COLO829 (cell line): Measurements from ENCODE around the gene BAIAP3.
"Not testable (repeated sequence)": the region's sequence is repeated elsewhere in the genome, so short reads cannot be mapped to it uniquely, and the experiment has no call there.

Experiments
- DNase-seq: peaks from one replicate; pipeline ENCODE4 v3.0.0; 2012; ENCODE audit warnings: low spot score

Gene BAIAP3, protein sequence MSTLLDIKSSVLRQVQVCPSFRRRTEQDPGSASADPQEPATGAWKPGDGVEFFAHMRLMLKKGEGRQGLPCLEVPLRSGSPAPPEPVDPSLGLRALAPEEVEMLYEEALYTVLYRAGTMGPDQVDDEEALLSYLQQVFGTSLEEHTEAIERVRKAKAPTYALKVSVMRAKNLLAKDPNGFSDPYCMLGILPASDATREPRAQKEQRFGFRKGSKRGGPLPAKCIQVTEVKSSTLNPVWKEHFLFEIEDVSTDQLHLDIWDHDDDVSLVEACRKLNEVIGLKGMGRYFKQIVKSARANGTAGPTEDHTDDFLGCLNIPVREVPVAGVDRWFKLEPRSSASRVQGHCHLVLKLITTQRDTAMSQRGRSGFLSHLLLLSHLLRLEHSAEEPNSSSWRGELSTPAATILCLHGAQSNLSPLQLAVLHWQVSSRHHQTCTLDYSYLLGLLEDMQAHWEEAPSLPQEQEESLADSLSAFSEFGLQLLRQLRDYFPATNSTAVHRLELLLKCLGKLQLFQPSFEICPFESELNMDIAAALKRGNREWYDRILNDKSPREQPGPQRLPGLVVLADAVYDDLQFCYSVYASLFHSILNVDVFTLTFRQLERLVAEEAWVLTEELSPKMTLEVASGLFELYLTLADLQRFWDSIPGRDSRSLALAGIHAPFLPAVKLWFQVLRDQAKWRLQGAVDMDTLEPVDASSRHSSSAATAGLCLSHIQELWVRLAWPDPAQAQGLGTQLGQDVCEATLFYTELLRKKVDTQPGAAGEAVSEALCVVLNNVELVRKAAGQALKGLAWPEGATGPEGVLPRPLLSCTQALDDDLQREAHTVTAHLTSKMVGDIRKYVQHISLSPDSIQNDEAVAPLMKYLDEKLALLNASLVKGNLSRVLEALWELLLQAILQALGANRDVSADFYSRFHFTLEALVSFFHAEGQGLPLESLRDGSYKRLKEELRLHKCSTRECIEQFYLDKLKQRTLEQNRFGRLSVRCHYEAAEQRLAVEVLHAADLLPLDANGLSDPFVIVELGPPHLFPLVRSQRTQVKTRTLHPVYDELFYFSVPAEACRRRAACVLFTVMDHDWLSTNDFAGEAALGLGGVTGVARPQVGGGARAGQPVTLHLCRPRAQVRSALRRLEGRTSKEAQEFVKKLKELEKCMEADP

DNA sequence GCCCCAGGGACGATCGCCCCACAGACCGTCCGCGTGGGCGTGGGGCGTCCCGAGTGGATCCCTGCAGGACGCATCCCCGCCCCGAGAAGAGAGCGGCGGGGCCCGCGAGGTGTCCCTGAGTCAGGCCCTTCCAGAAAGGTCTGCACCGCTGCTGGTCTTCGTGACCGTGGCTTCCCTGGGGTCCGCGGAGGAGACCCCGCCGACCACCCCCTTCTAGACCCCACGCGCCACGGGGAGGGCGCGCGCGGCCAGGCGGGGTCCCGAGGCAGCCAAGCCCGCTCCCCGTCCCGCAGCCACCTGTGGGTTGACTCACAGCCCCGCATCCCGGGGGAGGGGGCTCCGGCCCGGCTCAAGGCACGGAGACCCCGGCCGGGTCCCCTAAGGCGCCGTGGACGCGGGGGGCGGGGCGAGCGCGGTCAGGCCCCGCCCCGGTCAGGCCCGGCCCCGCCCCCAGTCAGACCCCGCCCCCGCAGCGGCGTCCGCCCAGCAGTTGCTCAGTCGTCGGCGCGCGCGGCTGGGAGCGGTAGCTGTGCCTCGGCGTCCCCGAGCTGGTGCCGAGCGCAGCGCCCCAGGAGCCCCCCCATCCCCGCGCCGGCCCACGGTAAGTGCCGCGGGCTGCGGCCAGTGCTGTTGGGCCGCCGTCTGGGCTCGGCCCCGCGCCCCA lies at the start of gene BAIAP3:
Gene BAIAP3 (plus strand): TSS at position 497 of the 664 bp plus-strand sequence. CDS start 4,905 bp downstream, outside the sequence.
- peak; percentile 53 for DNase-seq

DNA sequence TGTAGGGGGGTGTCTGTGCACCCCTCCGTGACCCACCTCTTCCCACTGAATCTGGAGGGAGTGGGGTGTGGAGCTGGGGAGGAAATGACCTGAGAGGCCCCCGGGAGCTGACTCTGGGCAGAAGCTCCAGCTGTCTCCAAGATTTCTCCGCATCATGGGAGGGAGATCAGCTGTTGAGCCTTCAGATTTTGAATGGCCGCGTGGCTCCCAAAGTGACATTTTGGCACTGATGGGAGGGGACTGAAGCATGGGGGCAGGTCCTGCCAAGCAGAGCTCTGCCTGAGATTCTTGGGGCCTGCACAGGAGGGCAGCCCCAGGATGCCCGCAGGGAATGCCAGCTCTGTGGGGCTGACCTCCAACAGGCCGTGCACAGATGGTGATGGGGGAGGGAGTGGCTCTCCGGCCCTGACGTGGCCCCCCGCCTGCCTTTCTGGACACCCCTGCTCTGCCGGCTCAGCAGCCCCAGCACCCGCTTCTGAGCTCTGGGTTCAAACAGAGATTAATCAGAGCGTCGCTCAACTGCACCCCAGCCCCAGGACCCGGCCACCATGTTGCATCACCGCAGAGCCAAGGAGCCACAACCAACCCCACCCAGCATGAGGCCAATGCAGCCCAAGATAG lies 49.3 kb upstream of the BAIAP3 start:
- no peak for DNase-seq

DNA sequence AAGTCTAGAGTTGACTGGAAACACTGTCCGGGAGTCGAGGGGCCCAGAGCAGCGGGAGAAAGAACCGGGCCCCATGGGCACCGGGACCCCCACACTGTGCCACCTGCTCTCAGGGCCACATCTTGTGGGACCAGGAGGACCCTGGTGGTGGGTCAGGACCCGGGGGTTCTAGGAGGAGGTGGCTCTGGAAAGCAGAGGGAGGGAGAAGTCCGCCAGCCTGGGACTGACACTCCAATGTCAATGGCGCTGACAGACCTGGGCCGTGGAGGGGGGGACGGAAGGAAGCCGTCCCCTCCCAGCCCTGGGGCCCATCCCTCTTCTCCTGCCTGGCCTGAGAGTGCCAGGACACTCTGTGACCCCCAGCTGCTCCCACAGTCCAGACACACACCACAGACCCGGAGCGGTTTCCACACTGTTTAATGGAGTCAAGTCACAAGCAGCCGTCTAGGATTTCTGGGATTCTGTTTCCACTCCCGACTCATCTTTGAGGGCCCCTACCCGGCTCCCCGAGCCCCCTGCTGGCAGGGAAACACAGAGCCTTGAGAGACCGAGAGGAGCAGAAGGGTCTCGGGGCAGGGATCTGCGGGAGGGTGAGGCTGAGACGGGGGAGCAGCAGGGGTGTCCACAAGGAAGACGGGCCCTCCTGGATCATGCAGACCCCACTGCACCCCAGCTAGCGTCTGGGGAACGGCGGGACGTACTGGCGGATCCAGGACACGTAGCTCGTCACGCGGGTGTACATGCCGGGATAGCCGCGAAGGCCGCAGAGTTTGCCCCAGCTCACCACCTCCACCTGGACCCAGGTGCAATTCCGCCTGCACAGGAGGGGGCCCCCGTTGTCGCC lies 47.6 kb upstream of the BAIAP3 start:
- no peak for DNase-seq

DNA sequence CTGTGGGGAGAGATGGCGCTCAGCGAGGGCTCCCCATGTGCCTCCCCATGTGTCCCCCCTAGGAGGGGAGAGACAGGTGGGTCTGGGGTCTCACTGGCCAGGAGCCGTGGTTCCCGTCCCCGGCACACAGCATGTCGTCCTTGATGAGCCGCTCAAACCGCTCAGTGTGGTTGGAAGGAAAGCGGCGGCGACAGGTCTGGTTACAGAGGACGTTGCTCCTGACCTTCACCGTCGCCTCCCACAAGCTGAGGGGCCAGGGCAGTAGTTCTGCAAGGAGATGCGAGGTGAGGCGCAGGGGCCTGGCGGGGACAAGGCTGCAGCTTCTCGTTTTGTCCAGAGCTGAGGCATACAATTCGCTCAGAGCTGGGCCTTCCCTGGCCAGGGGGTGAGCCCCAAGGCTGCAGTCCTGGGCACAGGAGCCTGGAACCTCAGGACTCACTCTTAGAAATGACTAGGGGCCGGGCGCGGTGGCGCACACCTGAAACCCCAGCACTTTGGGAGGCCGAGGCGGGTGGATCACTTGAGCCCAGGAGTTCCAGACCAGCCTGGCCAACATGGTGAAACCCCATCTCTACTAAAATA lies 46.8 kb upstream of the BAIAP3 start:
- DNase-seq = no peak

DNA sequence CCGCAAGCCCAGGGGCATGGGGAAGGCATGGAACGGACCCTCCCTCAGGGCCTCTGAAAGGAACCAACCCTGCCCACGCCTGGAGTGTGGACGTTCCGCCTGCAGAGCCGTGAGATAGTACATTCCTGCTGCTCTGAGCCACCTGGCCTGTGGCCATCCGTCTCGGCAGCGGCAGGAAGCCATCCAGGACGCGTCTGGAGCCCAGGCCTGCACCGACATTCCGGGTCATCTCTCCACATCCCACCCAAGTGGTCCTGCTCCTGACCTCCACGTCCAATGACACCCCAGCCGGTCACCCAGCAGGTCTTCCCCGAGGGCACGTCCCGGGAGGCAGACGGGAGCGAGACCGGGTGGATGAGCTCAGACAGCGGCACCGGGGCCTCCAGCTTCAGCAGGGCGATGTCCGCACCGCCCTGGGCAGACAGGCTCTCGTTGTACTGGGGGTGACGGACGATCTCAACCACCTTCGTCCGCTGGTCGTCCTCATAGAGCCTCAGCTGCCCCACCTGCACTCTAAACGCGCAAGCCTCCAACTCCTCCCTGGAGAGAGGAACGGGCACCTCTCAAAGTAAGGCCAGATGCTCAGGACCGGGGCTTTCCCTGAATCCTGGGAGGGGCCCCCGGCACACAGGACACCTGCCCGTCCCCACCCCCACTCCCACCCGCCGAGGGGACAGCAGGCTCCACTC lies 45.3 kb upstream of the BAIAP3 start:
- no peak for DNase-seq

DNA sequence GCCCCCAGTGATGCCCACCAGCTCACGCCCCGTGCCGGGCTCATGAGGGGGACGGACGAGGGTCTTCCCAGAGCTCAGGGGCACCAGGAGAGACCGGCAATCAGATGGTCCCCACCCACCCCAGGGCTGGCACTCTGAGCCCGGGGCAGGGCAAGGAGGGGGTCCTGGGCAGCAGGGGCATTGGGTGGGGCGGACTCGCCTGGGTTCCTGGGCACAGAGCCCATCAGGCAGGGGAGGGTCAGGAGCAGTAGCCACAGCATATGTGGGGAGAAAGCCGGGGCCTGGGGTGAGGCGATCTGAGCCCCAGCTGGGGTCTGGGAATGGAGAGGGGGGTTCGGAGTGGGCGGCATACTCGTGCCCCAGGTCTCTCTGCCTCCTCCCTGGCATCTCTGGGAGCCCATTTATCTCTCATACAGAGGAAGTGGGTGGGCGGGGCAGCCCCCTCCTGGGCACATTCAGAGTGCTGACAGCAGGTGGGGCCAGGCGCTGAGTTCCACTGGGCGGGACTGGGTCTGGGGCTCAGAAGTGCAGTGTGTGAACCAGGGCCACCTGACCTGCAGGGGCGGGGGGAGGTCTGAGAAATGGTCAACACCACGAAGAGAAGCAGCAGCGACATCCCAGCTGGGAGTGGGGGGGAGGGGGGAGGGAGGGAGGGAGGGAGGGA lies 44.5 kb upstream of the BAIAP3 start:
- no peak for DNase-seq

DNA sequence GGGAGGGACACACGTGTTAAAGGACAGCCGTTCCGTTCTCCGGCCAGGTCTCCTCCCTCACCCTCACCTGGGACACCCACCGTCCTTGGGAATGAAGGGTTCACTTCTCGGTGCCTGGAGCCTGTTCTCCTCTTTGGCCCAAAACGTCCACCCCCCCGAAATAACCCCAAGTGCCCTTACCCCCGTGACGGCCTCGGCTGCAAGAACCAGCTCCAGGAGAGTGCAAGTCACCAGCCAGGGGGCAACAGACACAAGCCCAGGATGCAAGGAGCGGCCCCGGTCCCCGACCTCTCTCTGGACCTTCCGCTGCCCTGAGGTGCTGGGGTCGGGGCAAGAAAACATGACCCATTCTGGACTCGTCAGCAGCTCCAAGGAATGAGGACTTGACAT lies 44.0 kb upstream of the BAIAP3 start:
- no peak for DNase-seq

DNA sequence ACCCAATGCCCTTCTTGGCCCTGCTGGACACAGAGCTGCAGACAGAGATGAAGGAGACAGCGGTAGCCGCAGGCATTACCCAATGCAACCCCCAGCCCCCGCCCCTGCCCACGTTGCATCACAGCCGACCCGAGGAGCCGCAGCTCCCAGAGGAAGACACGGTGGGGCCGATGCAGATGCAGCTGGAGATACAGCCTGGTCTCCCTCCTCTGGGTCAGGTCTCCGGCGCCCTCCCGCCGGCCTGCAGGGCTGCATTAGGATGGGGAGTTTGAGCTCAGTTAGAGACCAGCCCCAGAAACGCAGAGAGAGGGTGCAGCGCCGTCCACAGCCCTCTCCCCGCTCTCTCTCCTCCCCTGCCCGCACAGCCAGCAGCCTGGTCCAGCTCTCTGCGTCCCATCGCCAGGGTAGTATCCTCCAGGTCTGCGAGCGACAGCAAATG lies 43.4 kb upstream of the BAIAP3 start:
- no peak for DNase-seq

DNA sequence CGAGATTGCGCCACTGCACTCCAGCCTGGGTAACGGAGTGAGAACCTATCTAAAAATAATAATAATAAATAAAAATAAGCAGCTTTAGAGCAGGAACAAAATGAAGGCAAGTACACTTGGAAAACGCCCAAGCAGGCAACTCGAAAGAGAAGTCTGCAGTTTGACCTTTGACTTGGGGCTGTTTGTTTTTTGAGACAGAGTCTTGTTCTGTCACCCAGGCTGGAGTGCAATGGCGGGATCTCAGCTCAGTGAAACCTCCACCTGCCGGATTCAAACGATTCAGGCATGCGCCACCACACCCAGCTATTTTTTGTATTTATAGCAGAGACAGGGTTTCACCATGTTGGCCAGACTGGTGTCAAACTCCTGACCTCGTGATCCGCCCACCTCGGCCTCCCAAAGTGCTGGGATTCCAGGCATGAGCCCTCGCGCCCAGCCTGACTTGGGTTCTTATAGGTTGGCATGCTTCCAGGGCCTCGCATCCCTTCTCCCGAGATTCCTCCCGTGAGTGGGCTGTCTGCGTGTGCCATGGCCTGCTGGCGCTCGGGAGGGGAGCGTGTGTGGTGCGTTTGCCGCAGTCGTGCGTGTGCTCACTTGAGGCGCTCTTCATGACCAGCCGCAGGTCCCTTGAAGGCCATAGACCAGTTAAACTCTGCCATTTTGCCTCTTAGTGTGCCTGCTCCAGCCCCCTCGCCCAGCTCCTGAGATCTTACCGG lies 42.4 kb upstream of the BAIAP3 start:
- no peak for DNase-seq

DNA sequence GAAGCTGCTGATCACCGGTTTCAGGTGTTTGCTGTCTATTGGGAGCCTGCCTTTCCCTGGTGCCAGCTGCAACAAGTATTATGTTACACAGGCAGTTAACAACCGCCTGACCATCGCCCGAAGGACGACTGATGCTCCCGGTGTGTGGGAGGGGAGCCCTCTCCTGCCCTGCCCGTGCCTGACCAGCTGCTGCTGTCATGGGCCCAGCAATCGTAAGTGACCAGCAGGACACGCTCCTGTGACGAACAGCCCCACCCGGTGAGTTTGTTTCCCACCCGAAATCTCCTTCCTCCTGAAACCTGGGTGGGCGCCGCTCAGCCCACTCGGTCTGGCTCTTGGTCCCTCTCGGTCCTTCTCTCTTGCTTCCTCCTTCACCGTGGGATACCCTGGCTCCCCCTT lies 41.9 kb upstream of the BAIAP3 start:
- DNase-seq = no peak

DNA sequence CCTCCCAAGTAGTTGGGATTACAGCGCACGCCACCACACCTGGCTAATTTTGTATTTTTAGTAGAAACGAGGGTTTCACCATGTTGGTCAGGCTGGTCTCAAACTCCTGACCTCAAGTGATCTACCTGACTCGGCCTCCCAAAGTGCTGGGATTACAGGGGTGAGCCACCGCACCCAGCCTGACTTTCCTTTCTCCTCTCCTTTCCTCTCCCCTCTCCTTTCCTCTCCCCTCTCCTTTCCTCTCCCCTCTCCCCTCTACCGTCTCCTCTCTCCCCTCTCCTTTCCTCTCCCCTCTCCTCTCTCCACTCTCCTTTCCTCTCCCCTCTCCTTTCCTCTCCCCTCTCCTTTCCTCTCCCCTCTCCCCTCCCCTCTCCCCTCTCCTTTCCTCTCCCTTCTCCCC lies 41.2 kb upstream of the BAIAP3 start:
- not testable (repeated sequence) for DNase-seq

DNA sequence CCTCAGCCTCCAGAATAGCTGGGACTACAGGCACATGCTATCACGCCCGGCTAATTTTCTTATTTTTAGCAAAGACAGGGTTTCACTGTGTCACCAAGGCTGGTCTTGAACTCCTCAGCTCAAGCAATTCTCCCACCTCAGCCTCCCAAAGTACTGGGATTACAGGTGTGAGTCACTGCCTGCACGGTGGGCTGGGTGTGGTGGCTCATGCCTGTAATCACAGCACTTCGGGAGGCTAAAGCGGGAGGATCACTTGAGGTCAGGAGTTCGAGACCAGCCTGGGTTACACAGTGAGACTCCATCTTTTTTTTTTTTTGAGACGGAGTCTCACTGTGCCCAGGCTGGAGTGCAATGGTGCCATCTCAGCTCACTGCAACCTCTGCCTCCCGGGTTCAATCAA lies 40.6 kb upstream of the BAIAP3 start:
- not testable (repeated sequence) for DNase-seq

DNA sequence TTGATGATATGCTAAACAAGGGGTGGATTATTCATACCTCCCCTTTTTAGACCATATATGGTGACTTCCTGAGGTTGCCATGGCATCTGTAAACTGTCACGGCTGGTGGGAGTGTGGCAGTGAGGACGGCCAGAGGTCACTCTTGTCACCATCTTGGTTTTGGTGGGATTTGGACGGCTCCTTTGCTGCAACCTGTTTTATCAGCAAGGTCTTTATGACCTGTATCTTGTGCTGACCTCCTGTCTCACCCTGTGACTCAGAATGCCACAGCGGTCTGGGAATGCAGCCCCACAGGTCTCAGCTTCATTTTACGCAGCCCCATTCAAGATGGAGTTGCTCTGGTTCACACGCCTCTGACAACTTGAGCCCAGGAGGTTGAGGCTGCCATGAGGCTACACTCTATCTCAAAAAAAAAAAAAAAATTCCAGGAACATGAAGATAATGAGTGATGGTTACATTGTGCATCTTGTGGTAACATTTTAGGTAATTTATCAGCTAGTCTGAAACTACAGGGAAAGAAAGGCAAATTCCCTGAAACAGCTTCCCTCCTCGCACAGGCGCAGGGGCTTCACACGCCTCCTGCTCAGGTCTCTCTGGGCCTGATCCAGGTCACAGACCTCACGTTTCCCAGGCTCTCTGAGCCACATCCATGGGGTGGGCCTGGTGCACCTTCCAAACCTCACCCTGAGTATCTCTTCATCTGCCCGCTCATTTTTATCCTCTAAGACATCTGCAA lies 39.4 kb upstream of the BAIAP3 start:
- no peak for DNase-seq

DNA sequence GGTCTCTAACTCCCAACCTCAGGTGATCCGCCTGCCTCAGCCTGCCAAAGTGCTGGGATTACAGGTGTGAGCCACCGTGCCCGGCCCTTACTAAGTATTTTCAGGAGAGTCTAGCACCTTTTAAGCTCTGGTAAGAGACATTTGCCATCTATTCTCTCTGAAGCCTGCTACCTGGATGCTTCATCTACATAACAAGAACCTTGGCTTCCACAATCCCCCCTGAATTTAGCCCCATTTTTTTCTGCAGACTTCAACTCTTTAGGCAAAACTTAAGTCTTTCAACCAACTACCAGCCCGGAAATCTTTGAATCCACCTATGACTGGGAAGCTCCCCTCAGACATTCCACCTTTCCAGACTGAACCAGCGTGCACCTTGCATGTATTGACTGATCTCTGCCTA lies 38.0 kb upstream of the BAIAP3 start:
- no peak for DNase-seq

DNA sequence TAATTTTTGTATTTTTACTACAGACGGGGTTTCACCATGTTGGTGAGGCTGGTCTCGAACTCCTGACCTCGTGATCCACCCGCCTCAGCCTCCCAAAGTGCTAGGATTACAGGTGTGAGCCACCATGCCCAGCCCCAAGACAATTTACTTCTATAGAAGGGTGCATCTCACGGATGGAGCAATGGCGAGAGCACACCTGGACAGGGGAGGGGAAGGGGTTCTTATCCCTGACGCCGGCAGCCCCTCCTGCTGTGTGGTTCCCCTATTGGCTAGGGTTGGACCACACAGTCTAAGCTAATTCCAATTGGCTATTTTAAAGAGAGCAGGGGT lies 36.8 kb upstream of the BAIAP3 start:
- not testable (repeated sequence) for DNase-seq

DNA sequence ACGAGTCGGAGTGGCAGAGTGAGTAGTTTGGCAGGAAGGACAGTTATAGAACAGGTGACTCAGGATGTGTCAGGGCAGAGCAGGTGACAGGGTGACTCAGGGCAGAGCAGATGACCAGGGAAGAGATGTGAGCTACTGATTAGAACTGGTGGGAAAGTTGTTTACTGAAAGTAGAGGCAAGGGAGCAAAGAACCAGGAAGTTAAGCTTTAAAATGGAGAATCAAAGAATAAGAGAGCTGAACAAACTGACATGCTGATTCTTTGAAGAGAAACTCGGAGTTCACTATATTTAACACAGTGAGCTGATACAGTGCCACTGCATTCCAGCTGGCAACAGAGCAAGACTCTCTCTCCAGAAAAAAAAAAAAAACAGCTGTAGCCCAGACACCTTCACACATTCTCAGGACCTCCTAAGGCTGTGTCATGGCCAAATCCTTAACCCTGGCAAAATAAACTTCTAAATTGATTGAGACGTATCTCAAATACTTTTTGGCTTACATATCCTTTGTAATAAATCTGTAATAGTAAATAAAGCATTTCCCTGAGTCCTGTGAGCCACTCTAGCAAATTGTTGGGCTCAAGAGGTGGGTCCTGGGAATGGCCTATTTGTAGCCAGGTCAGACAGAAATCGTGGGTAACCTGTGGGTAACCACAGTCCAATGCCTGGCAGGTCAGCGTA lies 36.3 kb upstream of the BAIAP3 start:
- DNase-seq = no peak

DNA sequence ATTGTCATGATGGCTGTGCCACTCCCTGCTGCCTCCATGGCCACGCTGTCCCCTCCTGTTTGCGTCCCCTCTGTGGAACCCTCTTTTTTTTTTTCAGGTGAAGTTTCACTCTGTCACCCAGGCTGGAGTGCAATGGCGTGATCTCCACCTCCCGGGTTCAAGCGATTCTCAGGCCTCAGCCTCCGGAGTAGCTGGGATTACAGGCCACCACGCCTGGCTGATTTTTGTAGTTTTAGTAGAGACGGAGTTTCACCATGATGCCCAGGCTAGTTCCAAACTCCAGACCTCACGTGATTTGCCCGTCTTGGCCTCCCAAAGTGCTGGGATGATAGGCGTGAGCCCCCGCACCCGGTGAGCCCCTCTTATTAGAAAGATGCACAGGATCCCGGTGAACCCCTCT lies 35.0 kb upstream of the BAIAP3 start:
- no peak for DNase-seq
